Neural cell (in vitro differentiated cells): ENCODE results near the gene FHOD3. TPM values are rescaled to one million over a fixed set of nuclear protein-coding genes. Genes with fewer than 3 reads are reported as not detected.

Experiments
- H2AFZ ChIP-seq: fragments of 200-600, 300-800 bp; sonication (generic), shearing (Covaris generic); 2 replicates; pipeline ENCODE4 v1.6.0; 2014; ENCODE audit warnings: low read depth, mild to moderate bottlenecking, antibody characterized with exemption, low read length, moderate library complexity
- H3F3A ChIP-seq: fragments of 200-600 bp; shearing (Covaris generic); 2 replicates; pipeline ENCODE4 v1.6.1; 2016; ENCODE audit warnings: mild to moderate bottlenecking, moderate library complexity, mixed read lengths, antibody characterized with exemption, low read length; ENCODE audit not compliant: insufficient read depth, poor library complexity, severe bottlenecking
- H3K27ac ChIP-seq: fragments of 200-600, 300-800 bp; sonication (generic), shearing (Covaris generic); 2 replicates; pipeline ENCODE4 v1.5.1; 2014; ENCODE audit warnings: mild to moderate bottlenecking, low read length, moderate library complexity
- H3K27me3 ChIP-seq: fragments of 300-800, 200-600 bp; sonication (generic), shearing (Covaris generic); 2 replicates; pipeline ENCODE4 v1.6.0; 2014; ENCODE audit warnings: mild to moderate bottlenecking, low read depth, low read length, moderate library complexity; ENCODE audit not compliant: insufficient read depth
- H3K36me3 ChIP-seq: fragments of 300-800, 200-600 bp; sonication (generic), shearing (Covaris generic); 2 replicates; pipeline ENCODE4 v1.5.1; 2014; ENCODE audit warnings: mild to moderate bottlenecking, antibody characterized with exemption, low read length, moderate library complexity; ENCODE audit not compliant: insufficient read depth
- H3K4me2 ChIP-seq: fragments of 300-800, 200-600 bp; sonication (generic), shearing (Covaris generic); 2 replicates; pipeline ENCODE4 v1.6.0; 2014; ENCODE audit warnings: mild to moderate bottlenecking, low read length
- H3K4me3 ChIP-seq: fragments of 300-800, 200-600 bp; sonication (generic), shearing (Covaris generic); 2 replicates; pipeline ENCODE4 v1.5.1; 2014; ENCODE audit warnings: mild to moderate bottlenecking, low read length, moderate library complexity
- H3K79me2 ChIP-seq: fragments of 200-600 bp; shearing (Covaris generic); replicated peaks from 2 replicates; pipeline ENCODE4 v1.6.0; 2014; ENCODE audit warnings: mild to moderate bottlenecking, low read length, moderate library complexity; ENCODE audit not compliant: insufficient read depth
- H3K9ac ChIP-seq: fragments of 300-800, 200-600 bp; sonication (generic), shearing (Covaris generic); 2 replicates; pipeline ENCODE4 v1.6.1; 2016; ENCODE audit warnings: mild to moderate bottlenecking, low read length, mixed read lengths
- H3K9me2 ChIP-seq: fragments of 200-600 bp; shearing (Covaris generic); 2 replicates; pipeline ENCODE4 v1.6.1; 2016; ENCODE audit warnings: mild to moderate bottlenecking, low read length, mixed read lengths; ENCODE audit not compliant: insufficient read depth
- H3K9me3 ChIP-seq: fragments of 200-600, 300-800 bp; sonication (generic), shearing (Covaris generic); 2 replicates; pipeline ENCODE4 v1.6.1; 2016; ENCODE audit warnings: mild to moderate bottlenecking, mixed run types, low read length, moderate library complexity, mixed read lengths
- H4K20me1 ChIP-seq: fragments of 200-600 bp; shearing (Covaris generic); 2 replicates; pipeline ENCODE4 v1.6.1; 2016; ENCODE audit warnings: mild to moderate bottlenecking, mixed run types; ENCODE audit not compliant: insufficient read depth
- EP300 ChIP-seq: fragments of 450-650 bp; conservative IDR thresholded peaks from 2 replicates; pipeline ENCODE4 v1.6.1; 2014; ENCODE audit warnings: antibody characterized with exemption, mild to moderate bottlenecking, moderate library complexity; ENCODE audit not compliant: poor library complexity, severe bottlenecking
- EZH2 ChIP-seq: fragments of 200-600, 300-800 bp; shearing (Covaris generic), sonication (generic); IDR thresholded peaks from 2 replicates; pipeline ENCODE4 v1.6.1; 2014; ENCODE audit warnings: antibody characterized with exemption, low read length, borderline replicate concordance, mild to moderate bottlenecking; ENCODE audit not compliant: insufficient read depth, poor library complexity, severe bottlenecking
- MXI1 ChIP-seq: fragments of 450-650 bp; conservative IDR thresholded peaks from 2 replicates; pipeline ENCODE4 v1.6.1; 2014; ENCODE audit warnings: antibody characterized with exemption, mild to moderate bottlenecking; ENCODE audit not compliant: poor library complexity, severe bottlenecking
- POLR2AphosphoS5 ChIP-seq: IDR thresholded peaks from 2 replicates; pipeline ENCODE4 v1.6.1; 2012
- RAD21 ChIP-seq: fragments of 450-650 bp; conservative IDR thresholded peaks from 2 replicates; pipeline ENCODE4 v1.6.1; 2014; ENCODE audit warnings: antibody characterized with exemption, mild to moderate bottlenecking, moderate library complexity
- SMC3 ChIP-seq: fragments of 450-650 bp; conservative IDR thresholded peaks from 2 replicates; pipeline ENCODE4 v1.6.1; 2014; ENCODE audit warnings: antibody characterized with exemption, mild to moderate bottlenecking, moderate library complexity; ENCODE audit not compliant: poor library complexity
- TAF1 ChIP-seq: IDR thresholded peaks from 2 replicates; pipeline ENCODE4 v1.6.1; 2012; ENCODE audit warnings: low read depth
- polyA plus RNA-seq: library from polyadenylated mRNA; depleted of rRNA; stranded (reverse); fragments of >200 nt; gene quantifications from 2 replicates; pipeline ENCODE4 v1.2.3, GENCODE V29; 2014
- TF ChIP-seq, protein P1 (sequence below): fragments of 450-650 bp; IDR thresholded peaks from 2 replicates; pipeline ENCODE4 v1.5.1; 2014; ENCODE audit warnings: antibody characterized with exemption, mild to moderate bottlenecking, moderate library complexity; ENCODE audit not compliant: poor library complexity, severe bottlenecking
- TF ChIP-seq, protein P2 (sequence below): IDR thresholded peaks from 2 replicates; pipeline ENCODE4 v1.6.1; 2012; ENCODE audit warnings: borderline replicate concordance

Gene FHOD3
- polyA plus RNA-seq, 1 donor from 2014 or later = 19.4 TPM

DNA sequence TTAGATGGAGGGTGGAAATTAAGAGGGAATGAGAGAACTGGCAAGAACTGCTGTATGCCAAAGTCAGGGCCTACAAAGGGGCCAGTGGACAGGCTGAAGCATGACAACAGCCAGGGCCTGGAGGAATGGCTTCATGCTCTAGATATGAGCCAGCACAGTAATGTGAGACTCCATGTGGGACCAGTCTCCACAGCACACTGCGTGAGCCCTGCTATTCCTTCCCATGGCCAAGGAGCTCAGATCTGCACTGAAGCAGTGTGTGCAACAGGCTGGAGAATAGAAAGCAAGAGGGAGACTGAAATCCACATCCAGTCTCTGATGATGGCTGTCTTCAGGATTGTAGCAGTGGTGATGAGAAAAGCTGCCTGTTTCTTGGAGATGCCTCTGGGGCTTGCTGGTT lies 368.4 kb downstream of the FHOD3 start:
- H3K4me3 ChIP-seq = no peak overlapping the region
- no peak for TF ChIP-seq EP300
- TF ChIP-seq MXI1 = no peak
- TF ChIP-seq, protein P1, sequence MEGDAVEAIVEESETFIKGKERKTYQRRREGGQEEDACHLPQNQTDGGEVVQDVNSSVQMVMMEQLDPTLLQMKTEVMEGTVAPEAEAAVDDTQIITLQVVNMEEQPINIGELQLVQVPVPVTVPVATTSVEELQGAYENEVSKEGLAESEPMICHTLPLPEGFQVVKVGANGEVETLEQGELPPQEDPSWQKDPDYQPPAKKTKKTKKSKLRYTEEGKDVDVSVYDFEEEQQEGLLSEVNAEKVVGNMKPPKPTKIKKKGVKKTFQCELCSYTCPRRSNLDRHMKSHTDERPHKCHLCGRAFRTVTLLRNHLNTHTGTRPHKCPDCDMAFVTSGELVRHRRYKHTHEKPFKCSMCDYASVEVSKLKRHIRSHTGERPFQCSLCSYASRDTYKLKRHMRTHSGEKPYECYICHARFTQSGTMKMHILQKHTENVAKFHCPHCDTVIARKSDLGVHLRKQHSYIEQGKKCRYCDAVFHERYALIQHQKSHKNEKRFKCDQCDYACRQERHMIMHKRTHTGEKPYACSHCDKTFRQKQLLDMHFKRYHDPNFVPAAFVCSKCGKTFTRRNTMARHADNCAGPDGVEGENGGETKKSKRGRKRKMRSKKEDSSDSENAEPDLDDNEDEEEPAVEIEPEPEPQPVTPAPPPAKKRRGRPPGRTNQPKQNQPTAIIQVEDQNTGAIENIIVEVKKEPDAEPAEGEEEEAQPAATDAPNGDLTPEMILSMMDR = no peak
- no peak for TF ChIP-seq SMC3
- TF ChIP-seq POLR2AphosphoS5 = no peak
- no peak for TF ChIP-seq RAD21
- no peak for TF ChIP-seq TAF1
- TF ChIP-seq EZH2 = no peak
- TF ChIP-seq, protein P2, sequence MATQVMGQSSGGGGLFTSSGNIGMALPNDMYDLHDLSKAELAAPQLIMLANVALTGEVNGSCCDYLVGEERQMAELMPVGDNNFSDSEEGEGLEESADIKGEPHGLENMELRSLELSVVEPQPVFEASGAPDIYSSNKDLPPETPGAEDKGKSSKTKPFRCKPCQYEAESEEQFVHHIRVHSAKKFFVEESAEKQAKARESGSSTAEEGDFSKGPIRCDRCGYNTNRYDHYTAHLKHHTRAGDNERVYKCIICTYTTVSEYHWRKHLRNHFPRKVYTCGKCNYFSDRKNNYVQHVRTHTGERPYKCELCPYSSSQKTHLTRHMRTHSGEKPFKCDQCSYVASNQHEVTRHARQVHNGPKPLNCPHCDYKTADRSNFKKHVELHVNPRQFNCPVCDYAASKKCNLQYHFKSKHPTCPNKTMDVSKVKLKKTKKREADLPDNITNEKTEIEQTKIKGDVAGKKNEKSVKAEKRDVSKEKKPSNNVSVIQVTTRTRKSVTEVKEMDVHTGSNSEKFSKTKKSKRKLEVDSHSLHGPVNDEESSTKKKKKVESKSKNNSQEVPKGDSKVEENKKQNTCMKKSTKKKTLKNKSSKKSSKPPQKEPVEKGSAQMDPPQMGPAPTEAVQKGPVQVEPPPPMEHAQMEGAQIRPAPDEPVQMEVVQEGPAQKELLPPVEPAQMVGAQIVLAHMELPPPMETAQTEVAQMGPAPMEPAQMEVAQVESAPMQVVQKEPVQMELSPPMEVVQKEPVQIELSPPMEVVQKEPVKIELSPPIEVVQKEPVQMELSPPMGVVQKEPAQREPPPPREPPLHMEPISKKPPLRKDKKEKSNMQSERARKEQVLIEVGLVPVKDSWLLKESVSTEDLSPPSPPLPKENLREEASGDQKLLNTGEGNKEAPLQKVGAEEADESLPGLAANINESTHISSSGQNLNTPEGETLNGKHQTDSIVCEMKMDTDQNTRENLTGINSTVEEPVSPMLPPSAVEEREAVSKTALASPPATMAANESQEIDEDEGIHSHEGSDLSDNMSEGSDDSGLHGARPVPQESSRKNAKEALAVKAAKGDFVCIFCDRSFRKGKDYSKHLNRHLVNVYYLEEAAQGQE = no peak
- H2AFZ ChIP-seq = no peak overlapping the region
- no peaks in the 10 kb centered on the region for H3K27me3 ChIP-seq
- no peak overlapping the region for H3K9ac ChIP-seq
- H3K27ac ChIP-seq = no peak overlapping the region
- H4K20me1 ChIP-seq = no peaks in the 10 kb centered on the region
- no peaks in the 10 kb centered on the region for H3K79me2 ChIP-seq
- H3K4me2 ChIP-seq = no peak overlapping the region
- no peaks in the 10 kb centered on the region for H3K9me2 ChIP-seq
- no peaks in the 10 kb centered on the region for H3K9me3 ChIP-seq
- H3F3A ChIP-seq = no peaks in the 10 kb centered on the region
- no peaks in the 10 kb centered on the region for H3K36me3 ChIP-seq

DNA sequence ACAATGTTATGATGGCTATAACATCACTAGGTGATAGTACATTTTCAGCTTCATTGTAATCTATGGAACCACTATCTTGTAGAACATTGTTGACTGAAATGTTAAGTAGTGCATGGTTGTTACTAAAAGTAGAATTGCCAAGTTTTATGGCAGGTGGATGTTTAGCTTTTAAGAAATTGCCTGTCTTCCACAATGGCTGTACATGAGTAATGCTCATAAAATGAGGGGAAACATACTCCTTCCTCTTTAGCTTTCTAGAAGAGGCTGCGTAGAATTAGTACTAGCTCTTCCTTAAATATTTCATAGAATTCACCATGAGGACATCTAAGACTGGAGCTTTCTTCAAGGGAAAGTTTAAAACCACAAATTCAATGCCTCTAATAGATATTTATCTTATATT lies 370.3 kb downstream of the FHOD3 start:
- no peak overlapping the region for H3K27ac ChIP-seq

More for the DNA sequence above, 370.3 kb downstream of the FHOD3 start:
- Histone ChIP-seq H3K27me3 (no peaks in the 10 kb centered on the region), H4K20me1 (no peaks in the 10 kb centered on the region), H3K4me3 (no peak overlapping the region), H3F3A (no peaks in the 10 kb centered on the region), H2AFZ (no peak overlapping the region), H3K9me3 (no peaks in the 10 kb centered on the region), H3K9ac (no peak overlapping the region), H3K9me2 (no peaks in the 10 kb centered on the region), H3K4me2 (no peak overlapping the region), H3K79me2 (no peaks in the 10 kb centered on the region), H3K36me3 (no peaks in the 10 kb centered on the region)
- TF ChIP-seq SMC3 (no peak), POLR2AphosphoS5 (no peak), MXI1 (no peak), EZH2 (no peak), EP300 (no peak), RAD21 (no peak), TAF1 (no peak)
